ENCODE measurements around the gene NEK7.

DNA sequence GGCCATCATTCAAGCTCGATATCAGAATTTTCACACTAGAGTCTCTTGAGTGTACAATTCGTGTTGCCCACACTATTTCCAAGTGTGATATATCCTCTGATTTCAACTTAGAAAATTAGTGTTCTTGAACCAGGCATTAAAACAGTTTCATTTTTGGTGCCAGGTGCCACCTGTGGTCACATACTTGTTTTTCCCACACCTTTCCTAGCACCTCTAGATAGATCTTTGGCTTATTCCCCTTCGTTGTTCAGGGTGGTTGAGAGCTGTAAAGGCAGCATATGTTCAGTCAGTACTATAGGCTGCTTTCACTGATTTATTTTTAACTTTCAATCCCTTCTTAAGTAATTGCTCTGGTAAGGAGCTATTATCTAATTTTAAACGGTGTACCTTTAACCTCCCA, 131.1 kb downstream of the NEK7 start:
- TF ChIP-seq, protein P1, sequence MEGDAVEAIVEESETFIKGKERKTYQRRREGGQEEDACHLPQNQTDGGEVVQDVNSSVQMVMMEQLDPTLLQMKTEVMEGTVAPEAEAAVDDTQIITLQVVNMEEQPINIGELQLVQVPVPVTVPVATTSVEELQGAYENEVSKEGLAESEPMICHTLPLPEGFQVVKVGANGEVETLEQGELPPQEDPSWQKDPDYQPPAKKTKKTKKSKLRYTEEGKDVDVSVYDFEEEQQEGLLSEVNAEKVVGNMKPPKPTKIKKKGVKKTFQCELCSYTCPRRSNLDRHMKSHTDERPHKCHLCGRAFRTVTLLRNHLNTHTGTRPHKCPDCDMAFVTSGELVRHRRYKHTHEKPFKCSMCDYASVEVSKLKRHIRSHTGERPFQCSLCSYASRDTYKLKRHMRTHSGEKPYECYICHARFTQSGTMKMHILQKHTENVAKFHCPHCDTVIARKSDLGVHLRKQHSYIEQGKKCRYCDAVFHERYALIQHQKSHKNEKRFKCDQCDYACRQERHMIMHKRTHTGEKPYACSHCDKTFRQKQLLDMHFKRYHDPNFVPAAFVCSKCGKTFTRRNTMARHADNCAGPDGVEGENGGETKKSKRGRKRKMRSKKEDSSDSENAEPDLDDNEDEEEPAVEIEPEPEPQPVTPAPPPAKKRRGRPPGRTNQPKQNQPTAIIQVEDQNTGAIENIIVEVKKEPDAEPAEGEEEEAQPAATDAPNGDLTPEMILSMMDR (IDR thresholded peaks at IDR 0.05; ENCODE audit: low read length), result no peak
- TF ChIP-seq EZH2 (IDR thresholded peaks at IDR 0.05; ENCODE audit: borderline replicate concordance, low read length), result no peak

Measured in OCI-LY1 (cell line).